HEK293 (cell line): ENCODE results near the gene TALDO1.

ENCODE experiments used
- ATF2 ChIP-seq: fragments of 450-650 bp; formaldehyde crosslinking; IDR thresholded peaks from 2 replicates; pipeline ENCODE4 v1.5.1; 2016; ENCODE audit warnings: missing biosample characterization, missing genetic modification characterization, low read depth
- CTCF ChIP-seq: fragments of 450-650 bp; formaldehyde crosslinking; IDR thresholded peaks from 2 replicates; pipeline ENCODE4 v1.5.1; 2016; ENCODE audit warnings: missing biosample characterization, missing genetic modification characterization
- SALL2 ChIP-seq: fragments of 450-650 bp; formaldehyde crosslinking; IDR thresholded peaks from 2 replicates; pipeline ENCODE4 v1.5.0; 2017; ENCODE audit warnings: missing biosample characterization, mild to moderate bottlenecking, missing genetic modification characterization, borderline replicate concordance
- ZEB2 ChIP-seq: fragments of 450-650 bp; formaldehyde crosslinking; IDR thresholded peaks from 2 replicates; pipeline ENCODE4 v1.5.1; 2016; ENCODE audit warnings: missing biosample characterization, missing genetic modification characterization
- ZNF121 ChIP-seq: fragments of 450-650 bp; formaldehyde crosslinking; IDR thresholded peaks from 2 replicates; pipeline ENCODE4 v1.5.1; 2016; ENCODE audit warnings: missing biosample characterization, missing genetic modification characterization
- ZNF169 ChIP-seq: fragments of 450-650 bp; formaldehyde crosslinking; IDR thresholded peaks from 2 replicates; pipeline ENCODE4 v1.5.1; 2016; ENCODE audit warnings: missing biosample characterization, missing genetic modification characterization
- ZNF274 ChIP-seq, 2 experiments: fragments of 200-500 bp in 1 of 2; fragments of 450-650 bp in 1 of 2; sonication (Bioruptor generic) in 1 of 2; formaldehyde crosslinking in 1 of 2; IDR thresholded peaks; 2 replicates each; pipeline versions ENCODE4 v1.5.1 to v1.6.1; 2014 to 2016; ENCODE audit warnings: borderline replicate concordance in 1 of 2, inconsistent platforms in 1 of 2, low read length in 1 of 2, missing biosample characterization in 1 of 2, missing genetic modification characterization in 1 of 2
- ZNF341 ChIP-seq: fragments of 450-650 bp; formaldehyde crosslinking; IDR thresholded peaks from 2 replicates; pipeline ENCODE4; 2016; ENCODE audit warnings: low read depth, missing biosample characterization, missing genetic modification characterization
- ZNF776 ChIP-seq: fragments of 450-650 bp; formaldehyde crosslinking; IDR thresholded peaks from 2 replicates; pipeline ENCODE4 v1.5.0; 2017; ENCODE audit warnings: missing biosample characterization, missing genetic modification characterization, borderline replicate concordance
- ZNF792 ChIP-seq: fragments of 450-650 bp; formaldehyde crosslinking; IDR thresholded peaks from 2 replicates; pipeline ENCODE4 v1.5.1; 2016; ENCODE audit warnings: missing biosample characterization, missing genetic modification characterization

- TF ChIP-seq SALL2 (tag by site-specific recombination) (no peak), ZNF121 (tag by site-specific recombination) (no peak), ZNF341 (tag by site-specific recombination) (no peak), CTCF (tag by site-specific recombination) (no peak), ATF2 (tag by site-specific recombination) (no peak), ZNF776 (tag by site-specific recombination) (no peak), ZNF274 (IDR thresholded peaks at IDR 0.05; ENCODE audit: low read length) (no peak), ZNF274 (tag by site-specific recombination; IDR thresholded peaks at IDR 0.05; ENCODE audit: borderline replicate concordance) (no peak), ZNF792 (tag by site-specific recombination) (no peak), ZNF169 (tag by site-specific recombination) (no peak), ZEB2 (tag by site-specific recombination) (no peak)
Measured at GRCh38 chr11:799641-800316, 52.5 kb downstream of the TALDO1 start.
